Stimulated activated CD4-positive, alpha-beta T cell treated with anti-CD3 and anti-CD28 coated beads, Interleukin-1b, Interleukin-23, amount 100 ng/mL, for 48 hours (primary cell): ENCODE data around the gene TNFAIP1.
"Not testable (repeated sequence)": the region's sequence is repeated elsewhere in the genome, so short reads cannot be mapped to it uniquely, and the experiment has no call there.

Experiments
- DNase-seq: peaks from one replicate; pipeline ENCODE4 v3.0.0-alpha.2; 2020

Gene TNFAIP1, protein sequence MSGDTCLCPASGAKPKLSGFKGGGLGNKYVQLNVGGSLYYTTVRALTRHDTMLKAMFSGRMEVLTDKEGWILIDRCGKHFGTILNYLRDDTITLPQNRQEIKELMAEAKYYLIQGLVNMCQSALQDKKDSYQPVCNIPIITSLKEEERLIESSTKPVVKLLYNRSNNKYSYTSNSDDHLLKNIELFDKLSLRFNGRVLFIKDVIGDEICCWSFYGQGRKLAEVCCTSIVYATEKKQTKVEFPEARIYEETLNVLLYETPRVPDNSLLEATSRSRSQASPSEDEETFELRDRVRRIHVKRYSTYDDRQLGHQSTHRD

DNA sequence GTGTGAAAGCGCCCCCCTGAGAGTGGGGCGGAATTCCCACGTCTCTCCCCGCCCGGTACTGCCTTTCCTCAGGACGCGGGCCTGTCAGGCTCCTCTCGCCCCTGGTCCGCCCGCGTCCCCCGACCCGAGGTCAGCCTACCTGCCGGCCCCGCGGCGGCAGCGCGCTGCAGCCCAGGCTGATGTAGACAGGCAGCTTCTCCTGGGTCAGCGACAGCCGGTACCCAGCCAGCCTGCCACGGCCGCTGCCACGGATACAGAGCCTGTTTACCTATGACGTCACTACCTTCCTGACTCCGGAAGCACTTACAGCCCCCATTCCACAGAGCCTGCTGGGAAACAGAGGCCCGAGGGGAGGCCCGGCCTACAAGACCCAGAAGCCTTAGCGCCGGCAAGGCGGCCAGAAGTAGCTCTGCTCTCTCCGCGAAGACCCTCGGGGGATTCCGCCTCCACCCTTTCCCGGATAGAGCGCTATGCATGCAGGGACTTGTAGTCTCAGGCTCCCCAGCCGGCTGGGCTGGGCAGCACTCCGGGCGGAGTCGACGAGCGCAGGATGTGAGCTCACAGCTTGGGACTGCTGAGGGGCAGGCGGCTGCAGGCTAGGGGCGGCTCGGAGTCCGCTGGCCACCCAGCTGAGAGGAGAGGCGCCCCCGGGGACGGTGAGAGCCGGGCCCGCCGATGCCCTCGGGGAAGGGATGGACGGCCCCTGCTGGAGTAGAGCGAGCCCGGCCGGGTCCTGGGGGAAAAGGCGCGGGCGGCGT is at the start of gene TNFAIP1, which contains the start of gene IFT20:
TNFAIP1 (plus strand) TSS at position 561 of the 758 bp plus-strand sequence. CDS start 3,761 bp downstream, outside the sequence.
IFT20 (minus strand) TSS at position 272 of the 758 bp plus-strand sequence. CDS start 3,487 bp downstream, outside the sequence.
- peak; percentile 99 for DNase-seq

DNA sequence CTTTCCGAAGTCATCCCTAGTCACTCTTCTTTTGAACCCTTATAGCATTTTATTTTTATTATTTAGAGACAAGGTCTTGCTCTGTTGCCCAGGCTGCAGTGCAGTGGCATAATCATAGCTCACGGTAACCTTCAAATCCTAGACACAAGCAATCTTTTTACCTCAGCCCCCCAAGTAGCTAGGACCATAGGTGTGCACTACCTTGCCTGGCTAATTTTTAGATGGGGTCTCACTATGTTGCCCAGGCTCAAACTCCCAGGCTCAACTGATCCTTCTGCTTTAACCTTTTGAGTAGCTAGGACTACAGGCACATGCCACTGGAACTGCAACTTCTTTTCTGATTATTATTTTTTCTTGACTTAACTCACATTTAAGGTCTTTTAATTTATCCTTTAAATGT is 49.6 kb upstream of the TNFAIP1 start:
- no peak for DNase-seq

DNA sequence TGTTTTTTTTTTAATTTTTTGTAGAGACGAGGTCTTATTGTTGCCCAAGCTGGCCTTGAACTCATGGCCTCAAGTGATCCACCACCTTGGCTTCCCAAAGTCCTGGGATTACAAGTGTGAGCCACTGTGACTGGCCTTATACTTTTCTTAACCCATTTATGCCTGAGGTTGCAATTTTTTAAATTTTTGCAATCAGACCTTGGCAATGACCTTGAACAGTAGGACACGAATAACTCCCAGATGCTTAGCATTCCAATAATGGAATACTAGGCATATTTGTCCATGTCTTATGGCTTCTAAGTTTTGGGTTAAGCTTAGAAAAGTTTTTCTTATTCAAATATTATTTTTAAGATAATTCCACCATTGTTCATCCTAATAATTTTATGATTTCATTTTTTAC is 44.9 kb upstream of the TNFAIP1 start:
- DNase-seq = no peak

DNA sequence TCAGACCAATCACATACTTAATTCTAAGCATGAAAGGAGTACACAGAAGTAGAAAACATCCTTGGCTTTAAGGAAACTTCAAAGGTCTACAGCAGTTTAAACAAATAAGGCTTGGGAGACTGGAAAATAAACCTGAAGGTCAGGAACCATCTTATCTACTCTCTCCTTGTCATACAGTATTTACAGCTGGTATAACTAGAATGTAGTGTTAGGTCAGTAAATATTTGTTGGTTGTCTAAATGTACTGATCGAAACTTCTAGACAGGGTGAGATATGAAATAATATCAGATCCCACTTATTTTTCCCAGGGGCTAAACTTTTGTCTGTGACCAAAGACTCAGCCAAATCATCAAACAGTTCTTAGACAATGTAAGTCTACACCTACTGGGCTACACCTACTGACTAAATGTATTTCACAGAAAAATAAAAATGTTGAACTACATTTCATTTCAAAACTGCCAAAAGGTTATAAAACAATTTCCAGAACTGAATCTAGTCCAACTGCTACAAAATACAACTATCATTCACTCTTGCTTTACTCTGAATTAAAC is 43.7 kb upstream of the TNFAIP1 start:
- no peak for DNase-seq

DNA sequence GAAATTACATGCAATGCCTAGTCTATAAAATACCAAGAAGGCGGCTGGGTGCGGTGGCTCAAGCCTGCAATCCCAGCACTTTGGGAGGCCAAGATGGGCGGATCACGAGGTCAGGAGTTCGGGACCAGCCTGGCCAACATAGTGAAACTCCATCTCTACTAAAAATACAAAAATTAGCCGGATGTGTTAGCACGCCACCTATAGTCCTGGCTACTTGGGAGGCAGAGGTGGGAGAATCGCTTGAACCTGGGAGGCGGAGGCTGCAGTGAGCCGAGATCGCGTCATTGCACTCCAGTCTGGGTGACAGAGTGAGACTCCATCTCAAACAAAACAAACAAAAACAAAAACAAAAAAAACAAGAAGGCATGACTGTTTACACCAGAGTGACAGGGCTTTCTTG is 42.7 kb upstream of the TNFAIP1 start:
- not testable (repeated sequence) for DNase-seq

DNA sequence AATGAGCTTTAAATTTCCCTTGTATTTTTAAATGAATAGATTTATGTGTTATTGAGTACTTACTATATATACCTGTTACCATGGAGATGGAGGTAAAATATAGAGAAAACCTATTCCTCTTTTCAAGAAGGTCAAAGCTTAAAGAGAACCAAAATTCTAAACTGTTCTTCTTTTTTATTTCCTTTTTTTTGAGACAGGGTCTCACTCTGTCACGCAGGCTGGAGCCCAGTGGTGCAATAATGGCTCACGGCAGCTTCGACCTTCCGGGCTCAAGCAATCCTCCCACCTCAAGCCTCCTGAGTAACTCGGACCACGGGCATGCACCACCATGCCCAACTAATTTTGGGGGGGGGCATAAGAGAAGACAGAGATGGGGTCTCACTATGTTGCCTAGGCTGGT is 41.6 kb upstream of the TNFAIP1 start:
- DNase-seq = no peak

DNA sequence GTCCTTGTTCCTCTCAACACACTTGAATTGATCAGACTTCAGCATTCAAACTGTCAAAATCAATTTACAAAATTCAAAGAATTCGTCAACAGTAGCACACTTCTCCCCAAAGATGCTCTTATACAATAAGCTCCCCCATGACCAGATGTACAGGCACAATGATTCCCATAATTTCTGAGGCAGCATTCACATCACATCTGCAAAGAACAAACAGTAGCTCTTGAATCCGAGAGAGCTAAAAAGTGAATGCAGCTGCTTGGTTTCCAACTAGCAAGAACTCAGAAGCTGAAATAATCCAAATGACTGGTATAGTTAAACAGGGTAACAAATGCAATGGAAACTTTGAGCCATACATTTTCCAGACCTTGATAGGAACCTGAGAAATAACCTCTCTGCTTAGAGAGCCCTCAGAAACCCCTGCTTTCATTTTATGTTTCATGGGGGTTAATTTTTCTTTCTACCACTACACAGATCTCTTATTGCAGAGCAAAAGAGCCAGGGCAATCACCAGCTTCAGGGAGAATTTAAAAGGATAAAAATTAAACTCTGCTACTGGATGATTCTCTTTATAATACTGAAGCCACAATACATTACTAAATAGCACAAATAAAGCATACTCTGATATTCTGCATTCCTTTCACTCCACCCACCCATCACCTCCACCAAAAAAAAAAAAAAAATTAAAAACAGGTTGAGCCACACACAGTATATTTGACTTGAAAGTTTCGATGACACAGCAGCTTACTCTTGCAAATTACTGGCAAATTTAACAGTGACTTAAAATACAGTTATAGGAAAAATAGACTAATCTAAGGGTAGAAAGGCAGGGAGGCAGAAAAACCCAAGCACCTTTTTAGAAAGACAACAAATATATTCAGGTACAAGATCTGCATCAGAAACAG is 39.6 kb upstream of the TNFAIP1 start:
- no peak for DNase-seq

DNA sequence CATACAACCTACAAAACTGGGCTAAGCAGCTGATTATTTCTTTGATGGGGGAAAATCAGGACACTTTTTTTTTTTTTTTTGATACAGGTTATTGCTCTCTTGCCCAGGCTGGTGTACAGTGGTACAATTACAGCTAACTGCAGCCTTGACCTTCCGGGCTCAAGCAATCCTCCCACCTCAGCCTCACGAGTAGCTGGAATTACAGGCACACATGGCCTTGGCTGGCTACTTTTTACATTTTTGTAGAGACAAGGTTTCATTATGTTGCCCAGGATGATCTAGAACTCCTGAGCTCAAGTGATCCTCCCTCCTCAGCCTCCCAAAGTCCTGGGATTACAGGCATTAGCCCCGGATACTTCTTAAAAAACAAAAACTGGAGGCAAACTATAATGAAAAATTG is 37.1 kb upstream of the TNFAIP1 start:
- DNase-seq = no peak

DNA sequence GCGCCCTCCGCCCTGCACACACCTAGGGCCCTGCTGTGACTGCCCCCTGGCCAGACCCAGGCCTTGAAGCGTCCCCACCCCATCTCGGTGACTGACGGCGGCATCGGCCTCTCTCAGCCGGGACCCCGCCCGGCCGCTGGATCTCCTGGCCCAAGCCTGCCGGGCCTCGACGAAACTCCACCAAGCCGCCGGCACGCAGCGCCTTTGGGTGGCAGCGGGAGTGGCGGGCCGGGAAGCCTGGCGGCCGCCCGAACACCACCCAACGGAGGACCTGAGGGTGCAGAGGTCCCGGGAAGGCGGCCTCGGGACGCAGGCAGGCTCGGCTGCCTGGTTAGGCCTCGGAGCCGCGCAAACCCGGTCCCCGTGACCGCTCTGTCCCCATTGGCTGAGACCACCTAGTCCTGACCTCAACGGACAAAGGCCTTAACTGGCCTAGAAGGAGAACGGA is 28.6 kb upstream of the TNFAIP1 start:
- DNase-seq = no peak

DNA sequence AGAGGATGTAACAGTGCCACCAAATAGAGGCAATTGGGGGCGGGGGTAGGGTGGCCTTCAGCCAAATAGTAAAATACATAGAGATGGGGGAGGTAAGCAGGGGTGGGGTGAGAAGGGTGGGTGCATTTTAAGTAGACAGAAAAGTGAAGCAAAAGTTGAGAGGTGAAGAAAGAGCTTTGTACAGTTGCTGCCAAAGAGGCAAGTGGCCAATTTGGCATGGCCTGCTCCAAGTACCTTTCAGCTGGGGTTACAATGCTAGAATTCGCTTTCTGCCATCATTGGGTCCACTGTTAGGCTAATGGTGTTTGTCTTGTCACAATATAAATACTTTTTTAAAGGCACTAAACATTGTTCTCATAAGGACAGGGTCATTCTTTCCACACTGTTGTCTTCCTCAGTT is 21.7 kb upstream of the TNFAIP1 start:
- DNase-seq = no peak

DNA sequence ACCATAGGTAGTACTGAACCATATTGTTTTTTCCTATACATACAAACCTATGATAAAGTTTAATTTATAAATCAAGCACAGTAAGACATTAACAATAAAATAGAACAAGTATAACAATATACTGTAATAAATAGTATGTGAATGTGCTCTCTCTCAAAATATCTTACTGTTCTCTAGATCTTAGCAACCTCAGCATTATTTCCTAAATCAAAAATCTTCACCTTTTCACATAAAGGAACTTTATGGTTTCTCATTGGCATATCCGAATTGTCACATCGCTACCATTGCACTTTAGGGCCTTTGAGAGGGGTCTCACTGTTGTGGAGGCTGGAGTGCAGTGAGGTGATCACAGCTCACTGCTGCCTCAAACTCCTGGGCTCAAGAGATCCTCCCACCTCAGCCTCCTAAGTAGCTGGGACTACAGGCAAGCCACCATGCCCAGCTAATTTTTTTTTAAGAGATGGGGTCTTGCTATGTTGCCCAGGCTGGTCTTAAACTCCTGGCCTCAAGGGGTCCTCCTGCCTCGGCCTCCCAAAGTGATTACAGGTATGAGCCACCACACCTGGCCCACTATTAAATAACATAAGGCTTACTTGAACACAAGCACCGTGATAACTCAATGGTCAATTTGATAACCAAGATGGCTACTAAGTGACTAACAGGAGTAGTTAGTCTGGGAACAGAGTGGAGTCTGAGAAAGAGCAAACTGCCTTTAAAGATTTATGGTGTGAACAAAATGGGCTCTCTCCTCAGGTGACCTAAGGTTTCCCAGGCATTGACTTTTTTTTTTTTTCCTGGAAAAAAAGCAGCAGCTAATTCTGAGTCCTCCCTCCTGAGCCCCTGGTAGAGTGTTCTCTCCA is 19.5 kb upstream of the TNFAIP1 start:
- no peak for DNase-seq

DNA sequence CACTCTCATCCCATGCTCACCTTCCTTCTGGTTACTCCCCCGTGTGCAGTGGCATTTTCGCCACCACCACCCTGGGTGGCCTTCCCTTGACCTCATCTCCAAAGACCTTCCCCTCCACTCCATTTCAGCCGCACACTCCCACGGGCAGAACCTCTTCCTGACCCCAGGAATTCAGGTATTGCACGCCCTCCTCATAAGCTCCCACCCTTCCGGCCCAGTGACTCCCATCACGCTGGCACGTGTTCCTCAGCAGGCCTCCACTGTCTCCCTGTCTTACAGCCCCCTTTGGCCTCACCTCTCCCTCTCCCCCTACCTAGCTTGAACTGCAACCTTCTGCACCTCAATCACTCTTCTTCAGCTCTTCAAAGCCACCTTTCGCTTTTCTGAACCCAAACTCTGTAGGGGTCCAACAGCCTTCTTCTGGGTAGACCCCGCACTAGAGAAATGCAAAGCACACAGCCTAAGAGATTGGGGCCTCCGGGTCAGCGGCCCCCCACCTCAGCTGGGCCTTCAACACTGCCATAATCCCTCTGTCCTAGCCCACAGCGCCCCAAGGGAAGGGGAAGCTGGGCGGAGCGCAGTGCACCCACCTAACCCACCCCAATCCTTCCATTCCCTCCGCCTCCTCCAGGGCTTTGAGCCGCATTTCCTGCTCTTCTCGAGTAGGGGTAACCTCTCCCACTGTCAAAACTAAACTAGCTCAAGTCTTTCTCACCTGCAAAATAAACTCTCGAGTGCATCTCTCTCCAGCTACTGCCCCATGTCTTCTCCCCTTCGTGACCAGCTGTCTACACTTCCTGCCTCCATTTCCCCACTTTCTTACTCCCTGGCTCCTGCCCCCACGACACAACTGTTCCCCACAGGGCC is 18.2 kb upstream of the TNFAIP1 start:
- no peak for DNase-seq

DNA sequence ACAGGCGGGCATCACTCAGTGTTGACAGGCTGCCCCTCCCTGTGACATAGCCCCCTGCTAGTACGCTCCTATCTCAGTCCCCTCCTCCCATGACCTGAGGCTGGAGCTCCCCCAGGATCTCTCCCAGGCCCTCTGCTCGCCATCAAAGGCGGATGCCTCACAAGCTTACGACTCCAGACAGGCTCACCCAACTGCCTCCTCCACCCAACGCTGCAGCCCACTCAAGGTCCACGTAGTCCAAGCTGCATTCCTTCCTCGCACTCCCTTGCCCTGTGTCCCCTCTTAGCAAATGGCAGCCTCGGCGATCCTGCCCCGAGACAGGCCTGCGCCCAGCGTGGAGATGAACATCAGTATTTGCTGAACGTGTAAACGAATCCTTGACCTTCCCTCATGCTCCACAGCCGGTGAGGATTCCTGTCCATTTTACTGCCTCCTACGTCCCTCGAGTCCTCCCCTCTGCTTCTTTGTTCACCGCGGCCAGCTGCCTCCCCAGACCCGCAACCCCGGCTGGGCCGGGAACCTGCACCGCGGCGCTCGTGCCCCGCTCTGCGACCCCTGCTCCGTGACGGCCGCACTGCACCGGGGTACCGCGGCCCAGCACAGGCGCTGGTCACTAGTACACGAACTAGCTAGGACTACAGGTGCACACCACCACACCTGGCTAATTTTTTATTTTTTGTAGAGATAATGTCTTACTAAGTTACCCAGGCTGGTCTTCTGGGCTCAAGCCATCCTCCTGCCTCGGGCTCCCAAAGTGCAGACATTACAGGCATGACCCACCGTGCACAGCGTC is 17.4 kb upstream of the TNFAIP1 start:
- no peak for DNase-seq

DNA sequence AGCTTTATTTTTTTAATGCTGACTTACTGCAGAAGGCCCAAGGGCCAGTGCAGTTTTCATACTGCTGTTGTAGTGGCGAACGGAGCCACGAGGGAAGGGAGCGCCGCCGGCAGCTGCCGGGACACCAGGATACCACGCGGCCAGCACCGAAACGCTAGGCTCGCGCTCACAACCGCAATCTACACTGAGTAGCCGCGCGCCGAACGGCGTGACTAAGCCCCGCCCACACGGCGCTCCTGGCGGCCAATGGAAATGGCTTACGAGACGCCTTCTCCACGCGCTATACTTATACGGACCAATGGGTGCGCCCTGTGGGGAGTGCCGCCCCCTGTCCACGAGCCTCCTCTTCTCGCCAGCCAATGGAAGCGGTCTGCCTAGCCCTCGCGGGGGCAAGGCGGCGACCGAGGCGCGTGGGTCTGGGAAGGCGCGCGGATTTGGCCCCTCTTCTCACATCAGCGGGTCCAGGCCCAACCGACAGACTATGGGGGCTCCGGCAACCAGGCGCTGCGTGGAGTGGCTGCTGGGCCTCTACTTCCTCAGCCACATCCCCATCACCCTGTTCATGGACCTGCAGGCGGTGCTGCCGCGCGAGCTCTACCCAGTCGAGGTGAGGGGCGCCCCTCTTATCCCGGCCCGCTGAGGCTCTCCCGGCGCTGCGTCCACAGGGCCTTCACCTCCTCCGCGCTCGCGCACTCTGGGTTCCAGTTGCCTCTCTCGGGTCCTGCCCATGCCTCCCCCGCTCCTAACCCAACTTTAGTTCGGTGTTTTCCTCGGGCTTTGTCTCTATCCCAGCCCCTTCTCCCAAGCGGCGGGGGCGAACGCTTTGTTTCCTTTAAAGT is 16.6 kb upstream of the TNFAIP1 start, which contains the start of gene TMEM97:
TMEM97 (plus strand) TSS at position 442 of the 839 bp plus-strand sequence; CDS start at position 482, 40 bp downstream.
- peak; percentile 97 for DNase-seq

DNA sequence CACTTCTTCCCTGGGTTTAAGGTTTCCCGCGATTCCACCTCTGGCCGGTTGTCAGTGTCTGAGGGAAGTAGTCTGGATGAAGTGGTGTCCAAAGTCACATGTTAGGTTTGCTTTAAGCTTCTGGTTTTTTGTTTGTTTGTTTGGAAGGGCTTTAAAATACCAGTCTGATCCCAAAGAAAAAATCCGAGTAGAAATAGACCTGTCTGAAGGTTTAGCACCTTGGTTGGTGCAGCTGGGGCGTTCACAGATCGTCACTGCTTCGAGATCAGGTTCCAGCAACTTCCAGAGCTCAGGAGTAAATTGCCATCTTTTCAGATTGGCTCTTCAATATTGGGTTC is 16.0 kb upstream of the TNFAIP1 start:
- no peak for DNase-seq

DNA sequence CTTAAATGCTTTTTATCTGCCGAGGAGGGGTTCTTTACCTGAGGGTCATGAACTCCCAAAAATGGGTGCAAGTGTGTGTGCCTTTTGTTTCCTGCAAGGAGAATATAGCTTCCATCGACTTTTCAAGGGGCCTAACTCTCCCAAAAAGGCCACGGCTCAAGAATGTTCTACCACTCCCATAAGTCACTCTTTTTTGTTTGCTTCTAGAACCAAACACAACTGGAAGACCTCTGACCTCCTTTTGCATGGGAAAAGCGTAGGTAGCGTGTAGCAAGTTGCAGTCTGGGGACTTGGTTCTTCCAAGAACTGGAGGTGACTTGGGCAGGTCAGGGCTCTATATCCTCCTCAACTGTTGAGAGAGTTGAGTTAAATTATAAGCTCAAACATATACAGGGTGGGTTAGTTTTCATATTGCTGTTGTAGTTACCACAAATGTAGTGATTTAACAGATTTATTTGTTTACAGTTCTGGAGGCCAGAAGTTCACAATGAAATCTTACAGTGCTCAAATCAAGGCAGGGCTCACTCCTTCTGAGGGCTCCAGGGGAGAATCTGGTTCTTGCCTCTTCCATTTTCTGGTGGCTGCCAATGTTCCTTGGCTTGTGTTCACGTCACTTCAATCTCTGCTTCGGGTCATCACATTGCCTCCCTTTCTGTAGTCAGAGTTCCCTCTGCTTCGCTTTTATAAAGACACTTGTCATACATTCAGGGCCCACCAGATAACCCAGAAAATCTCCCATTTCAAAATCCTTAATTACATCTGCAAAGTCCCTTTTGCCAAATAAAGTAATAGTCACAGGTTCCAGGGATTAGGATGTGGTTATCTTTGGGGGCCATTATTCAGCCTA is 15.1 kb upstream of the TNFAIP1 start:
- DNase-seq = no peak

DNA sequence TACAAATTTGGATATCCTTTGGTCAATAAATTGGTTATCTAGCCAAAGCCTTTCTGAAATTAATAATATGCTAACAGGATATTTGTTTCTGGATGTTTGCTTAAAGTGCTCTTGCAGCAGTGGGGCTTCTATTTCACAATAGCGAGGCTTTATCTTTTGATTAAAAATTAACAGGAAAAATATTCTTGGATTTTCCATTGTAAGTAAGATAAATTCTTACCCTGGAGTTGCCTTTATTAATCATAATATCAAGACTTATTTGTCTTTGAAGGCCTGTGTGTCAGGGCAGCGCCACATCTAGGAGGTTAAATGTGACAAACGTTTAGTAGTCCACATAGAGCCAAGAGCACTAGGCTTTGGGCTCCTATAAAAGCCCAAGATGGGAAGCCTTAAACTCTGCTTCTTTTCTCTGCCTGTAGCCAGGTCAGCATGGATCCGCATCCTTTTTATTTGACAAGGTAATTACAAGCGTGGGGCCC is 11.3 kb upstream of the TNFAIP1 start:
- no peak for DNase-seq

DNA sequence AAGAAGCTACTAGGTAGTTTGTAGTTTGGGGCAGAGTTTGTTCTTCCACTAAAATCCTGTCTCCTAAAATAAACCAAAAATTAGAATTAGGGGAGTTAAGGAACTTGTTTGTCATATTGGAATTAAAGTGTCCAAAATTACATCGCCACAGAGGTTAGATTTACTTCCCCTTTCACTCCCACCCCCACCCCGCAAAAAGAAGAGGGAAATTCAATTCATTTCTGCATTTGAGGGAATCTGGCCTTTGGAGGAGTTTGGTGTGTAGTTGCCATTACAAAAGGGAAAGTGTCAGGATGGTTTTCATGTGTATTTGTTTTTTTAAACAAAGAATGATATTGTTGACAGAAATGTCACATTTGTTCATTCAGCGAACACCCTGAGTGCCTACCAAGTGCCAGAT is 10.8 kb upstream of the TNFAIP1 start:
- DNase-seq = no peak
